Hematopoietic multipotent progenitor cell (in vitro differentiated cells): Measurements from ENCODE around the gene STEAP1B. TPM values are rescaled to one million over a fixed set of nuclear protein-coding genes. Genes with fewer than 3 reads are reported as not detected.
A peak's percentile ranks its signal among the peaks of the same experiment; 100 is the strongest.
"Not testable (repeated sequence)": the region's sequence is repeated elsewhere in the genome, so short reads cannot be mapped to it uniquely, and the experiment has no call there.

Experiments
- DNase-seq, 3 donors: peaks; one replicate each; pipeline ENCODE4 v3.0.0-alpha.2; 2011 to 2015; ENCODE audit warnings: low read depth in 2 of 3, low spot score in 2 of 3
- total RNA-seq: library from RNA; depleted of rRNA; stranded (reverse); fragments of >200 nt; gene quantifications from one replicate; pipeline ENCODE4 v1.2.3, GENCODE V29; 2012

Gene STEAP1B
- total RNA-seq, 1 donor, result under 0.01 TPM

DNA sequence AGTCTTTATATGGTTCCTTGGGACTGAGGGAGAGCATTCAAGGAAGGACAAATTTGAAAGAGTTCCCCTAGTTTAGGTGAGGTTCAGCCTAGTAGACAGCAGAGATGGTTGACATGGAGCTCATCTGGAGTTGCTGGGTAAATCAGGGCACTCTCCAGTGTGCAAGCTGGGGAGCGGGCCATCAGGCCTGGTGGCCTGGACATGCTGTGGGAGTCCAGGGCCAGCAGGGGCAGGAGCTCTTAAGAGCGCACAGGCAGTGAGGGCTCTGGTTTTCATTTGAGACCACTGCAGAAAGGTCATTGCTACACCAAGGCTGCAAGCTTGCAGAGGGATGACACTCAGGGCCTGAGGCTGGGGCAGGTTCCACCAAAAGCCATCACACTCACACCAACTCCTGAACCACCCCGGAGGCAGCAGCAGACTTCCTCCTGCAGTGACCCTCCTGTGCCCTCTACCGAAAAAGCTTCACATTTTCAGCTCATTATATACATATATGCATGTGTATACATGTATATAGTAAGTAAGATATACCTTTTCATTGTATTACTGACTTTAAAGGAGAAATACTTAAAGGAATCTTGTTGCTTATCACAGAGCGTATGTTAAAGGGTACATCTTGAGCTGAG, 39.5 kb downstream of the STEAP1B start:
- DNase-seq, result no peak

- DNase-seq, result no peak
Observed at GRCh38 chr7:22457471-22457870, 42.5 kb downstream of the STEAP1B start.

DNA sequence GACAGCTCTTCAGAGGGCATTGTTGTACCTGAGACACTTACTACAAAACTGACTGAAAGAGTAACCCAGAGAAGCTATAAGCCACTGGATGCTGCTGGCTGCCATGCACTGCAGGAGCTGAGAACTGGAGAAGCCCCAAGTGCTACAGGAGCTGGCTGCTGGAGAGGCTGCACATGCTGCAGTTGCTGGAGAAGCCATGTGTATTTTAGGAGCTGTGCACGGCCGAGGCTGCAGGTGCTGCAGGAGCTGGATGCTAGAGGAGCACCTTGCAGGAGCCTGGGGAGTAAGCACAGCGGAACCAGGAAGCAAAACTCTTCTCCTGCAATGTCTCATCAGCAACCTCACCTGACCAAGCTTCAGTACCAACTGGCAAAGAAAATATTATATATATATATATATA, 45.5 kb downstream of the STEAP1B start:
- DNase-seq, result no peak

DNA sequence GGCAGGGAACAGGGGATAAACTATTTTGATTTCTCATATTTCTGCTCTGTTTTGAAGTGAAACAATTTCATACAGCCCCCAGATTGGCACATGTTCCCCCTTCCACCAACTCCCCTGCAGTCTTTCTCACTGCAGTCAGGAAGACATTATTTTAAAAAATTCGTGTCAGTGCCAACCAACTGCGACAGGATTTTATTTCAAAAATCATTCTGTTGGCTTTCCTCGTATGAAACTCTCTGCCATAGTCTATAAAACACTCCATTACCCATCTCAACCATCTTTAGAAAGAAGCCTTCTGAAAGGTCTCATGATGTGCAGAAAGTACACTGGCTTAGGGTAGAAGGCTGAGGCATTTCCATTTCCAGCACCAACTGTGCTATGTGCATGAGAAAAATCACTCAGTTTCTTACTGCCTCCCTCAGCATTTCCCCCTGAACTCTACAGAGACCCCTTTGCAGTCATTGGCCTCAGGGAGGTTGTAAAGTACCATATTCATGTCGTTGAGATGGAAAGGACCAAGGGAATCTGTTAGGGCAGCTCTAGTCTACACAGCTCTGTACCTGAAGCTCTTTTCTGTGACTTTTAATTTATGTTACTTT, 46.9 kb downstream of the STEAP1B start:
- peak in 1 of 3 donors; percentile 2 for DNase-seq

GRCh38 chr7:22452142-22452959, 47.6 kb downstream of the STEAP1B start:
- DNase-seq, result peak in 2 of 3 donors; percentile 59 to 65

- not testable (repeated sequence) for DNase-seq
Observed at GRCh38 chr7:22450013-22450412, 50.0 kb downstream of the STEAP1B start.

GRCh38 chr7:22447762-22448161, 52.2 kb downstream of the STEAP1B start:
- DNase-seq, result no peak

DNA sequence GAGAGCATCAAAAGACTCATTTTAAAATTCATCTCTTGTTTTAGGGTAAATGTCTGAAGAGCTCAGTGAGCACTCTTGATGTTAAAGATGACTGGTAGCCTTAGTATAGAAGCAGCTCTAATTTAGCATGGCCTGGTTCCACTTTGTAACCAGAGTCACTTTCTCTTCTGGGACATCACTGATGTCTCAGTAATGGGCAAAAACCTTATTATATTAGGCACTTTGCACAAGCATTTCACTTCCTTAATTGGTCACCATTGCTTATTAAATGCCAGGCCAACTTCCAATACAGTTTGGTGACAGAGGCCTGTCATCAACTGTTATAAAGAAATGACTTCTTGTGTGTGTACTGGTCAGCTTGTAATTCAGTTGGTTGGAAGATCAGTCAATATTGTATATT, 53.0 kb downstream of the STEAP1B start:
- DNase-seq, result no peak

DNA sequence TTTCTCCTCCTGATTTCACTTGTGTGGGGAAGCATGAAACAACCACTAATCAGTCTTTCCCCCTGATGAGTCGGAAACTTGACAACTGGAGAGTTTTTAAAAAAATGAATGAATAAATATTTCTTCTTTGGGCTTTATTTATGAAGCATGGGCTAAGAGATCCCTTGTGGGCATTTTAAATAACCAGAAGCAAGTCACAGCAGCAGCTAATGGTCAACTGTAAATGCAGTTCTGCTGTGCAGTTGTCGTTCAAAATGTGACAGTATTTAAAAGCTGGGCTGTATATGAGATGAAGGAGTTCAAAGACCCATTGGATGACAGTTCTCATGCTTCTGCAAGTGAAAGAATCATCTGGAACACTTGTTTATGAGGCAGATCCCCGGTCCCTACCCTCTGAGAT, 54.1 kb downstream of the STEAP1B start:
- no peak for DNase-seq

DNA sequence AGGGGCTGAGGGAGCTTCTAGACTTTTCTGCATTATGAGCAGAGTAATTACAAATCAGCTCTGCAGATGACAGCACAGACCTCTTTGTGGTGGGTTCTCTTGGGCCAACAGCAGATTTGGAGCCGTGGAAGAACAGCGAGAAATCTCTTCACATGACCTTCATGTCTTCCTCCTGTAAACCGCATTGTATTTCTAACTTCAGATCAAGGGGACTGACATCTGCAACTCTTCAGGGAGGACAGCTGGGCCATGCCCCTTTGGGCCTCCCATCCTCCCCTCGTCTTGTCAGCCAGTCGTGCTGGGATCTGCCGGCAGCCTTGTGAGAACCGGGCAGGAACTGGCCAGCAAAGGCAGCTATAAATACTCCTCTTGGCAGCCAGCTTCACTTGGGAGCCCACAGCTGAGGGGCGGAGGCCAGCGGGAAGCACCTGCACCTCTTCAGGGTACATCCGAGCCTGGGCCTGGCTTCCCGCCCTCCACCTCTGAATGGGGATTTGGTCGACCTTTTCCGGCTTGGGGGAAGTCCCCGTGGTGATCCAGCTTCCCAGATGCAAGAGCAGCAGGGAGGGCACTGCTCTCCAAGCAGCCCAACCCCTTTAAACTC, 54.7 kb downstream of the STEAP1B start:
- DNase-seq, result peak in 2 of 3 donors; percentile 71

DNA sequence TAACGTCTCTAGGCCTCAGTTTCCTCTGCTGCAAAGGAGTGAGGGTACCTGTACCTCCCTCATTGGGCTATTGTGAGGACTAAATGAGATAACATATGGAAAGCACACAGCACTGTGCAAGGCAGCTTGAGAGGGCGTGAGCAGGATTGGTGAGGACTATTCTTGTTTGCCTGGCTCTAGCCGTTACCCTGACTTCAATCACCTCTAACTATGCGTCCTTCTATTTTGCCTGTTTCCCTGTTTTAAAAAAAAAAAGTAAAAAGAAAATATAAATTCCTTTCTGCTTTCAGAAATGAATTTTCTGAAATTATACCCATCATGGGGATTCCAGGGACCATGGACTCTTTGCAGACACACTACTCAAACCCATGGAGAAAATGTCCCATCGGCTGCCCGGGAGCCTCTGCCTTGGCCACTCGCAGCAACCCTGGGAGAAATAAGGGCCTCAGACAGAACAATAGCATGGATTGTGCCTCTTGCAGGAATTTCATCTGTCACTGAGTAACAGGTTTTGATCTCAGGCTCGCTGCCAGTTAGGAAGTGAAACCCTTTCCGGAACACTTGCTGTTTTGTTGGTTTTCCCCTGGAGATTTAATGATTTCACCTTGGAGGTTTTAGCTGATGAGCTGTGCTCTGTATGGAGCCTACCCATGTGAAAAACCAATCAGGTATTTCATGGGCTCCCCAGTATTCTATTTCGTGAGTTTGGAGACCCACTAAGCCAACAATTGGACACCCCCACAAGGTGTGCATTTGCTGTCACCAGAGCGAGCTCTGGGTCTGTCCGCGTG, 55.6 kb downstream of the STEAP1B start:
- DNase-seq, result peak in 1 of 3 donors; percentile 26

DNA sequence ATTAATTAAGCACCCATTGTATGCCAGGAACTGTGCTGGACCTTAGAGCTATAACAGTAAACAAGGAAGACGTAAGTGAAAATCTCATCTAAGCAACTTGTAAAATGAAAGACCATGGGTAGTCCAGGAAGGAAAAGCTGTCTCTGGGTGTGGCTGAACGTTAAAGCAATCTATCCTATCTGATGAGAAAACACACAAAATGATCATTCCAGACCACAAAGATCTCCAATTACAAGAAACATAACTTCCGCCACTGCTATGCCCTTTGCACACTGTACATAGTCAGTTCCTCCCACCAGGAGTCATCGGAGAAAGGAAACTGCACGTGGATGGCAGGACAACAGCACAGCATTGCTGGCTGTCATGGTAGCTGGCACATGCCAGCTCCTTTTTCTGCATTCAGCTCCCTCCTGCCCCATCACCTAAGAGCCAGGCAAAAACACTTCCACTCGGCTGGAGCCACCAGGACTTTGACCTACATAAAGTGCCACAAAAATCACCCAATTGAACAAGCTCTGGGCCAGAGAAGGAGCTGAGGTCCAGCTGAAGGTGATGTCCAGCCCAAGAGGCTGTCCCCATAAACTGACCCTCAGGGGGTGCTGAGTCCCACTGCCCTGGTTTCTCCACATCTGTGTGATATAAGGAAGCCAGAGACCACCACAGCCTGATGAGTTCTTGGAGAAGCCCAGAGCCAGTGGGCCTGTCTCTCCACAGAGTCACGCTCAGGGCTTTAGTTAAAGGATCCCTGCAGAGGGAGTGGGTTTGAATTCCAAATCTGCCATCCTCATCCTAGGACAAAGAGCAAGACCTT, 56.4 kb downstream of the STEAP1B start:
- DNase-seq, result peak in 1 of 3 donors; percentile 9

GRCh38 chr7:22442882-22443369, 57.1 kb downstream of the STEAP1B start:
- no peak for DNase-seq

DNA sequence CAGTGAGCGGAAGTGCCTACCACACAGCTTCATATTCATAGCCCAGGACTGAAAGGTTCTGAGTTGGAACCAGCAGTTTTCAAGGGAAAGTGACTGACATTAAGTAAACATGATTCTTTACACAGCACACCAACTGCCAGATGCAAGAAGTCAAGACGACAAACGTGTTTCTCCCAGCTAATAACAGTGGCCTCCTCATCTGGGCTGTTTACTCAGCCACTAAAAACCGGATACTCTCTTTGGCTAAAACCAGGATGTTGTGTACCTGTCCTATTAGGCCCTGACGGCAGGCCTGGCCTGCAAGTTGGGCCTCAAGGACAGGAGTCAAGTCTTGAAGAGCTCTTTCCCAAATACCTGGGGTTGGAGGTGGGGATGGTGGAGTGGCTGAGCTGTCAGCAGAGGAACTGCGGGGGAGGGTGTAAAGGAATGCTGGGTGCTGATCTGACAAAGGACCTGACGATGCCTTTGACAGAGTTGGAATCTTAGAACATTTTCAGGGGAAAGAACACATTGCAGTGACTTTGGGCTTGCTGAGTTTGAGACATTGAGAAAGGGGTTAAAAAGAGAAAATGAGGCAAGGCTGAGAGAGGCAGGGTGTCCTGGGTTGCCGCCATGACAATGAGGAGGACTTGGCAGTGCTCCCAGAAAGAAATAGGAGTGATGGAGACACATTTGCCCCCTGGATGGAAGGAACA, 57.7 kb downstream of the STEAP1B start:
- no peak for DNase-seq

- no peak for DNase-seq
Observed at GRCh38 chr7:22441157-22441556, 58.8 kb downstream of the STEAP1B start.

GRCh38 chr7:22438994-22439393, 61.0 kb downstream of the STEAP1B start:
- DNase-seq, result no peak

- not testable (repeated sequence) for DNase-seq
Observed at GRCh38 chr7:22436552-22436951, 63.4 kb downstream of the STEAP1B start.

GRCh38 chr7:22435720-22436119, 64.3 kb downstream of the STEAP1B start:
- DNase-seq, result no peak

DNA sequence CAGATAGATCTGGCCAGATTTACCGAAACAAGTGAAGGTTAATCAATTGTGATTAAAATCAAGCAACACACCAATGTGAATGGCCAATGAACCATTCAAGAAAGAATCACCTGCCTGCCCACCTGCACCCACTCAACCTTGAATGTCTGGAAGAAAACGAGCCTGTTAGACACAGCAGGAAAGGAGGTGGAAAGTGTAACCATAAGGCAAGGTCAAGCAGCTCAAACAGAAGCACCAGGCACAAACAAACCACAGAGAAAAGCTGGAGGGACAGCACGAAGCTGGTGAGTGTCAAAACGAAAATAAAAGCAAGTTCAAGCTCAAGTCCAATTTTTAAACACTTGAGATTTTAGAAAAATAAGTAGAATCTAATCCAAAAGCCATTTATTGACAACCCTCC, 64.9 kb downstream of the STEAP1B start:
- no peak for DNase-seq
